PC-3 (cell line): ENCODE data around the gene KLHL8.

ENCODE experiments used
- EZH2 ChIP-seq: fragments of 300-600 bp; sonication (generic); IDR thresholded peaks from one replicate; pipeline ENCODE4 v1.6.1; 2017; ENCODE audit warnings: antibody characterized with exemption, mild to moderate bottlenecking, low read length; ENCODE audit not compliant: unreplicated experiment
- EZH2phosphoT487 ChIP-seq: fragments of 300-600 bp; sonication (generic); IDR thresholded peaks from 2 replicates; pipeline ENCODE4 v1.6.1; 2018; ENCODE audit warnings: mild to moderate bottlenecking, antibody characterized with exemption, low read length, borderline replicate concordance
- TF ChIP-seq, protein P1 (sequence below): fragments of 300-600 bp; sonication (generic); conservative IDR thresholded peaks from 2 replicates; pipeline ENCODE4 v1.5.1; 2017; ENCODE audit warnings: antibody characterized with exemption, low read depth, mild to moderate bottlenecking, low read length

DNA sequence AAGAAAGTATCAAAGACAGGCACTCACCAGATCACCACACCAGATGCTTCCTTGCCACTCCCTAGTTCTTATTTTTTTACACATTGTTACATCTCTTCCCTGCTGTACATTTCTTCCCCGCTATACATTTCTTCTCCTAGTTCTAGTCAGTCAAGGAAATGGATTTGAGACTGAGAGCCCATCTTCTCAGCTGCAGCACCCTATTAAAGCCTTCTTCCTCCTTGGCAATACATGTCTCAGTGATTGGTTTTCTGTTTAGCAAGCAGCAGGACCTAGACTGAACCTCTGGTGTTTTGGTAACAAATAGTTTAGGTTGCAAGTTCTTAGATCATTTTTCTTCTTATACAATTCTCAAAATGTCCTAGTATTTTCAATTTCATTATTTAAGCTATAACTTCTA is 35.3 kb upstream of the KLHL8 start:
- TF ChIP-seq, protein P1, sequence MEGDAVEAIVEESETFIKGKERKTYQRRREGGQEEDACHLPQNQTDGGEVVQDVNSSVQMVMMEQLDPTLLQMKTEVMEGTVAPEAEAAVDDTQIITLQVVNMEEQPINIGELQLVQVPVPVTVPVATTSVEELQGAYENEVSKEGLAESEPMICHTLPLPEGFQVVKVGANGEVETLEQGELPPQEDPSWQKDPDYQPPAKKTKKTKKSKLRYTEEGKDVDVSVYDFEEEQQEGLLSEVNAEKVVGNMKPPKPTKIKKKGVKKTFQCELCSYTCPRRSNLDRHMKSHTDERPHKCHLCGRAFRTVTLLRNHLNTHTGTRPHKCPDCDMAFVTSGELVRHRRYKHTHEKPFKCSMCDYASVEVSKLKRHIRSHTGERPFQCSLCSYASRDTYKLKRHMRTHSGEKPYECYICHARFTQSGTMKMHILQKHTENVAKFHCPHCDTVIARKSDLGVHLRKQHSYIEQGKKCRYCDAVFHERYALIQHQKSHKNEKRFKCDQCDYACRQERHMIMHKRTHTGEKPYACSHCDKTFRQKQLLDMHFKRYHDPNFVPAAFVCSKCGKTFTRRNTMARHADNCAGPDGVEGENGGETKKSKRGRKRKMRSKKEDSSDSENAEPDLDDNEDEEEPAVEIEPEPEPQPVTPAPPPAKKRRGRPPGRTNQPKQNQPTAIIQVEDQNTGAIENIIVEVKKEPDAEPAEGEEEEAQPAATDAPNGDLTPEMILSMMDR: no peak
- TF ChIP-seq EZH2 (no peak), EZH2phosphoT487 (no peak)
